ENCODE measurements around the gene SIPA1.
"Not testable (repeated sequence)": the region's sequence is repeated elsewhere in the genome, so short reads cannot be mapped to it uniquely, and the experiment has no call there.

The SIPA1 gene

DNA sequence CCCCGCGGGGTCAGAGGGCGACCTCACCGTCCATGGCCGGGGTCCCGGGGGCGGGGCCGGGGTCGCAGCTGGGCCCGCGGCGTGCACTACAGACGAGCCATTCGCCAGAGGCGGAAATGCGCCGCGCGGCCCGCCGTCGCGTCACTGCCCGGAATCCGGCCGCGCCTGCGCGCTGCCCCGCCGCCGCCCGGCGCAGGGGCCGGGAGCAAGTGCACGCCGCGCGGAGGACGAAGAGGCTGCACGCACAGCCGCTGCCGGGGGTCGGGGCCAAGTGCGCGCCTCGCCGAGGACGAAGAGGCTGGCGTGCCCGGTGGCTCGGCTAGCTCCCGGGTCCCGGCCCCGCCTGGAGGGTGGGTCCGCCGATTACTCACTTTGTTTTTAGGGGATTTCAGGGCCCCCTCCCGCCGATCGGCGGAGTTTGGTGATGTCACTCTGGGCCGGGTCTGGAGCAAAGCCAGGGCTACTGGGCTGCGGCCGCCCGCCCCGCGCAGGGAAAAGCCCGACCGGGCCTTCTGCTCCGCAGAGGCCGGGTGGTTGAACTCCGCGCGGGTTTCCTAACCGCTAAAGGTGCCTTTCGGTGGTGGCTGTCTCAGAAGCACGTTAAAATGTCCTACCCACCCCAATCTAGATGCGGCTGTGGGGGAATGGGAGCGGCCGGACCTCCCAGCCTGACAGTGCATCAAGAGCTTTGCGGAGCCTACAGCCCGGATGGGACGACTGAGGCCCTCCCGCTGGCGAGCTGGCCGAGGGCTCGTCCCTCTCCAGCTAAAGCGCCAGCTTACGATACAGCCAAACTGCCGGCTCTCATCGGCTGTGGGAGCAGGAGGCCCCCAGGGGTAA is 25.1 kb downstream of the SIPA1 start, which contains the start of gene RELA:
RELA (minus strand) TSS at position 118 of the 840 bp plus-strand sequence; CDS start at position 34, 84 bp downstream.
- TF ChIP-seq, protein P1, sequence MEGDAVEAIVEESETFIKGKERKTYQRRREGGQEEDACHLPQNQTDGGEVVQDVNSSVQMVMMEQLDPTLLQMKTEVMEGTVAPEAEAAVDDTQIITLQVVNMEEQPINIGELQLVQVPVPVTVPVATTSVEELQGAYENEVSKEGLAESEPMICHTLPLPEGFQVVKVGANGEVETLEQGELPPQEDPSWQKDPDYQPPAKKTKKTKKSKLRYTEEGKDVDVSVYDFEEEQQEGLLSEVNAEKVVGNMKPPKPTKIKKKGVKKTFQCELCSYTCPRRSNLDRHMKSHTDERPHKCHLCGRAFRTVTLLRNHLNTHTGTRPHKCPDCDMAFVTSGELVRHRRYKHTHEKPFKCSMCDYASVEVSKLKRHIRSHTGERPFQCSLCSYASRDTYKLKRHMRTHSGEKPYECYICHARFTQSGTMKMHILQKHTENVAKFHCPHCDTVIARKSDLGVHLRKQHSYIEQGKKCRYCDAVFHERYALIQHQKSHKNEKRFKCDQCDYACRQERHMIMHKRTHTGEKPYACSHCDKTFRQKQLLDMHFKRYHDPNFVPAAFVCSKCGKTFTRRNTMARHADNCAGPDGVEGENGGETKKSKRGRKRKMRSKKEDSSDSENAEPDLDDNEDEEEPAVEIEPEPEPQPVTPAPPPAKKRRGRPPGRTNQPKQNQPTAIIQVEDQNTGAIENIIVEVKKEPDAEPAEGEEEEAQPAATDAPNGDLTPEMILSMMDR (IDR thresholded peaks at IDR 0.05; ENCODE audit: low read depth, low read length): no peak
- peak; percentile 90 for DNase-seq (ENCODE audit: extremely low read depth, low read depth)

DNA sequence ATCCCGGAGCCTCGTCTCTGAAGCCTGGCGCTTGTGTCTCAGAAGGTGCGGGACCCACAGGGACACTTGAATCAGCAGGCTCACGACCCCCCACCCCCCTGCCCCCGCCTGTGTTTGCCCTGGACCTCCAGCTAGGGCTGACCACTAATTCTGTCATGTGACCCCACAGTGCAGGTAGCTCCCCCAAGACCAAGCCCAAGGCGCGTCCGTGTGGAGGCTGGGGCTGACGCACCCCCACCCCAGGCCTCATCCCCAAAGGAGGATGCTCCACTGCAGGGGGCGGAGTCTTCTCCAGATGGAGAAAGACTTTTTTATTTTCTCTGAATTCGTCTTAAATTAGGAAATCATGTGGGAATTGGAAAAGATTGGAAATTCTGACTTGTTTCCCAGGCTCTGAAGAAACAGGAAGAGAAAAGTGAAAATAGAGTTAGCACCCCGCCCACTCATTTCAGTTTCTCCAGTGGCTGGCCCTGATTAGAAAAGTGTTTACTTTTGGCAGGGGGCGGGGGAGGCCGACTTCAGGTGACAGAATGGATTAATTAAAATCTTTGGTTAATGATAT is 25.8 kb downstream of the SIPA1 start:
- TF ChIP-seq, protein P1 (IDR thresholded peaks at IDR 0.05; ENCODE audit: low read depth, low read length): no peak
- DNase-seq (ENCODE audit: extremely low read depth, low read depth): peak; percentile 45

DNA sequence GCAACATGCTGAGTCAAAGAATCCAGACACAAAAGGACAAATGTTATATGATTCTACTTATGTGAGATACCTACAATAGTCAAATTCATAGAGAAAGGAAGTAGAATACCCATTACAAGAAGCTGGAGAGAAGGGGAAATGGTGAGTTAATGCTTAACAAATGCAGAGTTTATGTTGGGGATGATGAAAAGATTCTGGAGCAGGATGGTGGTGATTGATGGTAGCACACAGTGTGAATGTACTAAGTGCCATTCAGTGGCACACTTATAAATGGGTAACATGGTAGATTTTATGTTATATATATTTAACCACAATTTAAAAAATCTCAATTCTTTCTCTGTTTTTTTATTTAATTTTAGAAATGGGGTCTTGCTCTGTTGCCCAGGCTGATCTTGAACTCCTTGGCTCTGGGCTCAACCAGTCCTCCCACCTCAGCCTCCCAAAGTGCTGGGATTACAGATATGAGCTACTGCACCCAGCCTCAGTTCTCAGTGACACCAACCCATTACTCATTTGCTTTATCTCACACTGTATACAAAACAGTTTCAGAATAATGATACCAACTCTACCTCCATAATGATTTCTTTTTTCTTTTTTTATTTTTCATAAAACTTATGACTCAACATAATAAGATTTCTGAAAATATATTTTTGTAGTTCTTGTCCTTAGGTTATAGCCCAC is 34.4 kb downstream of the SIPA1 start:
- TF ChIP-seq, protein P1 (IDR thresholded peaks at IDR 0.05; ENCODE audit: low read depth, low read length): no peak
- DNase-seq (ENCODE audit: extremely low read depth, low read depth): no peak

DNA sequence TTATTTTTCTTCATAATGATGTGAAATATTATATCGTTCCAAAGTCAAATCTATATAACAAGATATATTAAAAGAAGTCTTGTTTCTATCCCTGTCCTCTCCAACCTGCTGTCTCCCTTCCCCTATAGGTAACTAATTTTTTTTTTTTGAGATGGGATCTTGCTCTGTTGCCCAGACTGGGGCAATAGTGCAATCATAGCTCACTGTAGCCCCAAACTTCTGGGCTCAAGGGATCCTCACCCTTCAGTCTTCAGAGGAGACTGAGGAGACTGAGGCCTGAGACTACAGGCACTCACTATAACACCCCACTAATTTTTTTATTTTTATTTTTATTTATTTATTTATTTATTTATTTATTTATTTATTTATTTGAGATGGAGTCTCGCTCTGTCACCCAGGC is 35.1 kb downstream of the SIPA1 start:
- TF ChIP-seq, protein P1 (IDR thresholded peaks at IDR 0.05; ENCODE audit: low read depth, low read length): no peak

DNA sequence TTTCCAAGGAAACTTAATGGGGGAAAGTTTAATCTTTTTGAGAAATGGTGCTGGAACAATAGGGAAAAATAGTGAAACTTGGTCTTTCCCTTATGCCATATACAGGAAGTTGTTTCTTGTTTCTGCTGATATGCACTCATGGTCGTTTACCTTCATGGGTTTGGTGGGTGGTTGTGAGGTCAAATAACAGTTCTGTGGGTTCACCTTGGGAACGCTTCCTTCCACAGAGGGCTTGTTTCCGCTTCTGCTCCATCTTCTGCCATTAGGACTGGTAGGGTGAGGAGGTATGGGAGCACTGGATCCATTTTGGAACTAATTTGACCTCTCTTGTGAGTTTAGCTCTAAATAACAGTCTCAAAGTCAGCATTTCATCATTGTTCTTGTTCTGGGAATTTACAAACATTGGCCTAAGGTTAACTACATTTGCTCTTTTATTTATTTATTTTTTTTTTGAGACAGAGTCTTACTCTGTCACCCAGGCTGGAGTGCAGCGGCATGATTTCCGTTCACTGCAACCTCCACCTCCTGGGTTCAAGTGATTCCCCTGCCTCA is 42.4 kb downstream of the SIPA1 start:
- TF ChIP-seq, protein P1 (IDR thresholded peaks at IDR 0.05; ENCODE audit: low read depth, low read length): no peak
- no peak for DNase-seq (ENCODE audit: extremely low read depth, low read depth)

More for the DNA sequence above, 35.1 kb downstream of the SIPA1 start:
- no peak for DNase-seq (ENCODE audit: extremely low read depth, low read depth)

DNA sequence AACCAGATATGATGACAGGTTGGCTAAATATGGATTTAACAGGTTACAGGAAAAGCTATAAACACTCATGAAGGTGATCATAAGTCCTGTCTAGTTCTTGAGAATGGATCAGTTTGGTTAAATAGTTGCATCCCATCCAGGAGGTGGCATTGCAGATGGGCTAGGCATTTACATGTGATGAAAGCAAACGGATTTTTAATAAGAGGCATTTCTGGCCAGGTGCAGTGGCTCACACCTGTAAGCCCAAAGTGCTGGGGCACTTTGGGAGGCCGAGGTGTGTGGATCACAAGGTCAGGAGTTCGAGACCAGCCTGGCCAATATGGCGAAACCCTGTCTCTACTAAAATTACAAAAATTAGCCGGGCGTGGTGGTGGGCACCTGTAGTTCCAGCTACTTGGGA is 45.6 kb downstream of the SIPA1 start:
- DNase-seq (ENCODE audit: extremely low read depth, low read depth): not testable (repeated sequence)

DNA sequence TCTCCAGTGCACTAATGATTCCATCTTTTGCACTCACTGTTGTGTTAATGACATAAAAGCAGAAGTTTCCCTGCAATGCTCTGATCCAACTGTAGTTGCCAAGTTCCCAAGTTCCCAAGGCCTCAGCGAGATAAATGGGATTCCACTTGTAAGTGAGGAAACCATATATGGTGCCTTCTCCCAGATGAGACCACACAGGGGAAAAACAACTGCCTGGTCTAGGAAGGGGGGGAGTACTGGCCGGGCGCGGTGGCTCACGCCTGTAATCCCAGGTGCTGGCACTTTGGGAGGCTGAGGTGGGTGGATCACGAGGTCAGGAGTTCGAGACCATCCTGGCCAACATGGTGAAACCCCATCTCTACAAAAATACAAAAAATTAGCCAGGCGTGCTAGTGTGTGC is 48.1 kb downstream of the SIPA1 start:
- DNase-seq (ENCODE audit: extremely low read depth, low read depth): no peak
- TF ChIP-seq, protein P1 (IDR thresholded peaks at IDR 0.05; ENCODE audit: low read depth, low read length): no peak

DNA sequence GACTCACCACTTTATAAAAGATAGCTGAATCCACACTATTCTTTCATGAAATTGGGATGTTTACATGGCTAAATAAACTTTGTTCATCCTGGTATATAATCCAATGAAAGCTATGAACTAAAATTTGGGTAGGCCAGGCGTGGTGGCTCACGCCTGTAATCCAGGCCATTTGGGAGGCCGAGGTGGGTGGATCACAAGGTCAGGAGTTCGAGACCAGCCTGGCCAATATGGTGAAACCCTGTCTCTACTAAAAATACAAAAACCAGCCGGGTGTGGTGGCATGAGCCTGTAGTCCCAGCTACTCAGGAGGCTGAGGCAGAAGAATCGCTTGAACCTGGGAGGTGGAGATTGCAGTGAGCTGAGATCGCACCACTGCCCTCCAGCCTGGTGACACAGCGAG is 53.9 kb downstream of the SIPA1 start:
- not testable (repeated sequence) for DNase-seq (ENCODE audit: extremely low read depth, low read depth)
